HFF-Myc (cell line): ENCODE results near the gene OGFR.

ENCODE experiments used
- DNase-seq: peaks from one replicate; pipeline ENCODE4 v3.0.0-alpha.2; 2011; ENCODE audit warnings: low read depth; ENCODE audit errors: extremely low read depth
- H3K4me3 ChIP-seq: replicated peaks from 2 replicates; pipeline ENCODE4 v1.5.1; 2011; ENCODE audit warnings: low read depth, mild to moderate bottlenecking, control low read depth, low read length
- TF ChIP-seq, protein P1 (sequence below): IDR thresholded peaks from 2 replicates; pipeline ENCODE4 v1.5.1; 2012; ENCODE audit warnings: mild to moderate bottlenecking, low read depth, low read length, control low read depth; ENCODE audit errors: missing control alignments

The OGFR gene

DNA sequence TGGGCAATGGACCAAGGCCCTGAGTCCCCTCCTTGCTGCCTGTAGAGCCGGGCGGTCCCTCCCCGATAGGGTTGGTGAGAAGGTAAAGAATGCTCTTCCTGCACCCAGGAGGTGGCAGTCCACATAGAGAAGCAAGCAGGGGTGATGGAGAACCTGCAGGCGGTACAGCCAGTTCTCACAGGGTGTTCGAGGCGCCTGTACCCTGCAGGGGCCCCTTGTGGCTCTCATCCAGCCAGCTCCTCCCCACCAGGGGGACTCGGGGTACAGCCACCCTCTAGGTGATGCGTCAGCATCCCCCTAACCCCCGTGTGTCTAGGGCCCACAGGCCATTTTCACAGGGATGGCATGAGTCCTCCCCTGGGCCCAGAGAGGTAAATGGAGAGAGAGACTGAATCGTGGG lies 7.1 kb downstream of the OGFR start:
- TF ChIP-seq, protein P1, sequence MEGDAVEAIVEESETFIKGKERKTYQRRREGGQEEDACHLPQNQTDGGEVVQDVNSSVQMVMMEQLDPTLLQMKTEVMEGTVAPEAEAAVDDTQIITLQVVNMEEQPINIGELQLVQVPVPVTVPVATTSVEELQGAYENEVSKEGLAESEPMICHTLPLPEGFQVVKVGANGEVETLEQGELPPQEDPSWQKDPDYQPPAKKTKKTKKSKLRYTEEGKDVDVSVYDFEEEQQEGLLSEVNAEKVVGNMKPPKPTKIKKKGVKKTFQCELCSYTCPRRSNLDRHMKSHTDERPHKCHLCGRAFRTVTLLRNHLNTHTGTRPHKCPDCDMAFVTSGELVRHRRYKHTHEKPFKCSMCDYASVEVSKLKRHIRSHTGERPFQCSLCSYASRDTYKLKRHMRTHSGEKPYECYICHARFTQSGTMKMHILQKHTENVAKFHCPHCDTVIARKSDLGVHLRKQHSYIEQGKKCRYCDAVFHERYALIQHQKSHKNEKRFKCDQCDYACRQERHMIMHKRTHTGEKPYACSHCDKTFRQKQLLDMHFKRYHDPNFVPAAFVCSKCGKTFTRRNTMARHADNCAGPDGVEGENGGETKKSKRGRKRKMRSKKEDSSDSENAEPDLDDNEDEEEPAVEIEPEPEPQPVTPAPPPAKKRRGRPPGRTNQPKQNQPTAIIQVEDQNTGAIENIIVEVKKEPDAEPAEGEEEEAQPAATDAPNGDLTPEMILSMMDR, result no peak
- DNase-seq, result no peak
- no peak overlapping the region for H3K4me3 ChIP-seq

DNA sequence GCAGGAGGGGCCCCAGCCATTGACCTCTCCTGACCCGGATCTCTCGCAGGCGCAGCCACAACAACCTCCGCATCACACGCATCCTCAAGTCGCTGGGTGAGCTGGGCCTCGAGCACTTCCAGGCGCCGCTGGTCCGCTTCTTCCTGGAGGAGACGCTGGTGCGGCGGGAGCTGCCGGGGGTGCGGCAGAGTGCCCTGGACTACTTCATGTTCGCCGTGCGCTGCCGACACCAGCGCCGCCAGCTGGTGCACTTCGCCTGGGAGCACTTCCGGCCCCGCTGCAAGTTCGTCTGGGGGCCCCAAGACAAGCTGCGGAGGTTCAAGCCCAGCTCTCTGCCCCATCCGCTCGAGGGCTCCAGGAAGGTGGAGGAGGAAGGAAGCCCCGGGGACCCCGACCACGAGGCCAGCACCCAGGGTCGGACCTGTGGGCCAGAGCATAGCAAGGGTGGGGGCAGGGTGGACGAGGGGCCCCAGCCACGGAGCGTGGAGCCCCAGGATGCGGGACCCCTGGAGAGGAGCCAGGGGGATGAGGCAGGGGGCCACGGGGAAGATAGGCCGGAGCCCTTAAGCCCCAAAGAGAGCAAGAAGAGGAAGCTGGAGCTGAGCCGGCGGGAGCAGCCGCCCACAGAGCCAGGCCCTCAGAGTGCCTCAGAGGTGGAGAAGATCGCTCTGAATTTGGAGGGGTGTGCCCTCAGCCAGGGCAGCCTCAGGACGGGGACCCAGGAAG lies 7.7 kb downstream of the OGFR start:
- H3K4me3 ChIP-seq, result no peak overlapping the region
- TF ChIP-seq, protein P1, result no peak
- DNase-seq, result no peak

DNA sequence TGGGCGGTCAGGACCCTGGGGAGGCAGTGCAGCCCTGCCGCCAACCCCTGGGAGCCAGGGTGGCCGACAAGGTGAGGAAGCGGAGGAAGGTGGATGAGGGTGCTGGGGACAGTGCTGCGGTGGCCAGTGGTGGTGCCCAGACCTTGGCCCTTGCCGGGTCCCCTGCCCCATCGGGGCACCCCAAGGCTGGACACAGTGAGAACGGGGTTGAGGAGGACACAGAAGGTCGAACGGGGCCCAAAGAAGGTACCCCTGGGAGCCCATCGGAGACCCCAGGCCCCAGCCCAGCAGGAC lies 8.2 kb downstream of the OGFR start:
- DNase-seq, result no peak
- TF ChIP-seq, protein P1, result no peak
- no peak overlapping the region for H3K4me3 ChIP-seq

DNA sequence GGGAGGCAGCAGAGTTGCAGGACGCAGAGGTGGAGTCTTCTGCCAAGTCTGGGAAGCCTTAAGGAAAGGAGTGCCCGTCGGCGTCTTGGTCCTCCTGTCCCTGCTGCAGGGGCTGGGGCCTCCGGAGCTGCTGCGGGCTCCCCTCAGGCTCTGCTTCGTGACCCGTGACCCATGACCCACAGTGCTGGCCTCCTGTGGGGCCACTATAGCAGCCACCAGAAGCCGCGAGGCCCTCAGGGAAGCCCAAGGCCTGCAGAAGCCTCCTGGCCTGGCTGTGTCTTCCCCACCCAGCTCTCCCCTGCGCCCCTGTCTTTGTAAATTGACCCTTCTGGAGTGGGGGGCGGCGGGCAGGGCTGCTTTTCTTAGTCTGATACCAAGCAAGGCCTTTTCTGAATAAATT lies 9.0 kb downstream of the OGFR start:
- no peak overlapping the region for H3K4me3 ChIP-seq
- no peak for DNase-seq
- TF ChIP-seq, protein P1, result no peak

DNA sequence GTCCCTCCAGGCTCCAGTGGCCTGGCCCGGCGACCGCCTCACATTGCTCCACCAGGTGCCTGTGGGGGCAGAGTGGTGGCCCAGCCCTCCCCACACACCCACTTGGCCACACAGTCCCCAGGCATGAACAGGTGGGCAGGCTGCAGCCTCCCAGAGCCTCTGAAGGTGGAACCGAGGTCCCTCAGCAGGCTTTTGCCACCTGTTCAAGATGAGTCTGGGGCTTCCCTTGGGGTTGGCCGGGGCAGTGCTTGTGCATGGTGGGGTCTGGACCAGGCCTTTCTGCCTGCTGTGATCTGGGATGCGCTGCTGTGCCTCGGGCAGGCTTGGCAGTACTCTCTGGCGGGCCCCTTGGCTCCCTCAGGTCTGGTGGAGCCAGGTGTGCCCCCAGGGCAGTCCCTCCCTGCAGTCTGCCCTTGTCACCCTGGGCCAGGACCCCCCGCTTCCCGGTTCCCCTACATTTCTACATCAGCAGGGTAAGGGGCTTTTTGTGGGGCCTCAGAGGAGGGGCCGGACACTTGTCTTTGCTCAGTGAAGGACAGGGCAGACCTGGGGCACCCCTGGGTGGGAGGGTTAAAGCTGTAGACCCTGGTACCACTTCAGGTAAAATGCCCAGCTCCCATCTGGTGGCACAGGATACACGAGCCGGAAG lies 9.5 kb downstream of the OGFR start:
- H3K4me3 ChIP-seq, result no peak overlapping the region
- DNase-seq, result no peak
- TF ChIP-seq, protein P1, result no peak

DNA sequence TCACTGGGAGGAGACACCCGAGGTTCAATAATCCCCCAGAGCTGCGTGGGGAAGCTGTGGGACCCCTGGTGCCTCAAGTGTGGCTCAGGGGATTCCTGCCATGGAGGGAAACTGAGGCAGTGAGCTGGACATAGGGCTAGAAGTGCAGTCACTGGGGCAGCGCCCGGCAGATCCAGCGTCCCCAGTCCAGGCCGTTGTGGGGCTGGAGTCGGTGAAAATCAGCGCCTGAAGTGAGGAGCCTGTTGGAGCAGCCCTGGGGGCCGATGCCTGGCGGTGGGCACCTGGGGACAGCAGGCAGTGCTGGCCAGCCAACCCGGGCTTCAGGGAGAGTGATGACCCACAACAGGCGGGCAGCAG lies 10.1 kb downstream of the OGFR start:
- TF ChIP-seq, protein P1, result no peak
- no peak overlapping the region for H3K4me3 ChIP-seq
- no peak for DNase-seq
